Measurements from ENCODE around the gene GNAI3.

The GNAI3 gene

DNA sequence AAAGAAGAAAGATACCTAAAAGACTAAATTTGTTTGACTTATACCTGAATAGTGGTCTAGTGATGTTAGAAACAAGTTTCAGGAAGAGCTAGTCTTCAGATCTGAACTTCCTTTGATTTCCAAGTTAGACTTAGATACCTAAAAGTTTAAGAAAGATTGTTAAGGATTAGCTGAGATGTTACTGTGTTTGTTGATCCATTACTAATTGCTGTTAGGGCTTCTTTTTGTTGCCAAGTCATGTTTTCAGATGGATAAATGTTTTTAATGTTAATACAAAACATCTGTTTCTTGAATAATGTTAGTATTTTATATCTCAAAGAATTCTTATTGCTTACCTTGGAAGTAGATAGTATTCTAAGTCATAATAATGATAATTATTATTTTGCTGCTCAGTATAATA is 11.6 kb downstream of the GNAI3 start:
- no peak overlapping the region for H3K27ac ChIP-seq
- no peak overlapping the region for H3K4me3 ChIP-seq (ENCODE audit: low read depth, low read length)
- H3K9me3 ChIP-seq (ENCODE audit: severe bottlenecking) = no peaks in the 10 kb centered on the region
- no peaks in the 10 kb centered on the region for H3K27me3 ChIP-seq (ENCODE audit: insufficient read depth, low read depth, severe bottlenecking)
- TF ChIP-seq, protein P1, sequence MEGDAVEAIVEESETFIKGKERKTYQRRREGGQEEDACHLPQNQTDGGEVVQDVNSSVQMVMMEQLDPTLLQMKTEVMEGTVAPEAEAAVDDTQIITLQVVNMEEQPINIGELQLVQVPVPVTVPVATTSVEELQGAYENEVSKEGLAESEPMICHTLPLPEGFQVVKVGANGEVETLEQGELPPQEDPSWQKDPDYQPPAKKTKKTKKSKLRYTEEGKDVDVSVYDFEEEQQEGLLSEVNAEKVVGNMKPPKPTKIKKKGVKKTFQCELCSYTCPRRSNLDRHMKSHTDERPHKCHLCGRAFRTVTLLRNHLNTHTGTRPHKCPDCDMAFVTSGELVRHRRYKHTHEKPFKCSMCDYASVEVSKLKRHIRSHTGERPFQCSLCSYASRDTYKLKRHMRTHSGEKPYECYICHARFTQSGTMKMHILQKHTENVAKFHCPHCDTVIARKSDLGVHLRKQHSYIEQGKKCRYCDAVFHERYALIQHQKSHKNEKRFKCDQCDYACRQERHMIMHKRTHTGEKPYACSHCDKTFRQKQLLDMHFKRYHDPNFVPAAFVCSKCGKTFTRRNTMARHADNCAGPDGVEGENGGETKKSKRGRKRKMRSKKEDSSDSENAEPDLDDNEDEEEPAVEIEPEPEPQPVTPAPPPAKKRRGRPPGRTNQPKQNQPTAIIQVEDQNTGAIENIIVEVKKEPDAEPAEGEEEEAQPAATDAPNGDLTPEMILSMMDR (IDR thresholded peaks at IDR 0.05; ENCODE audit: low read depth, low read length) = no peak
- H3K36me3 ChIP-seq = peaks cover 6% of the 10 kb centered on the region
- no peak for DNase-seq

- Histone ChIP-seq H3K27ac (no peak overlapping the region), H3K9me3 (ENCODE audit: severe bottlenecking) (no peaks in the 10 kb centered on the region), H3K36me3 (no peaks in the 10 kb centered on the region; the same call in 1 of the 2 replicates), H3K27me3 (ENCODE audit: insufficient read depth, low read depth, severe bottlenecking) (no peaks in the 10 kb centered on the region), H3K4me3 (ENCODE audit: low read depth, low read length) (no peak overlapping the region)
- no peak for DNase-seq
- TF ChIP-seq, protein P1 (IDR thresholded peaks at IDR 0.05; ENCODE audit: low read depth, low read length) = no peak
Measured at GRCh38 chr1:109564194-109564878, 15.9 kb downstream of the GNAI3 start.

- no peak overlapping the region for H3K27ac ChIP-seq
- DNase-seq = no peak
Measured at GRCh38 chr1:109565241-109565640, 16.8 kb downstream of the GNAI3 start.

GRCh38 chr1:109566982-109567381 is 18.6 kb downstream of the GNAI3 start:
- Histone ChIP-seq H3K9me3 (ENCODE audit: severe bottlenecking) (no peaks in the 10 kb centered on the region), H3K4me3 (ENCODE audit: low read depth, low read length) (no peak overlapping the region), H3K27ac (no peak overlapping the region), H3K36me3 (no peaks in the 10 kb centered on the region; the same call in 1 of the 2 replicates), H3K27me3 (ENCODE audit: insufficient read depth, low read depth, severe bottlenecking) (no peaks in the 10 kb centered on the region)
- TF ChIP-seq, protein P1 (IDR thresholded peaks at IDR 0.05; ENCODE audit: low read depth, low read length) = no peak
- DNase-seq = no peak

More at GRCh38 chr1:109565241-109565640, 16.8 kb downstream of the GNAI3 start:
- no peaks in the 10 kb centered on the region for H3K27me3 ChIP-seq (ENCODE audit: insufficient read depth, low read depth, severe bottlenecking)
- TF ChIP-seq, protein P1 (IDR thresholded peaks at IDR 0.05; ENCODE audit: low read depth, low read length) = no peak
- H3K36me3 ChIP-seq = no peaks in the 10 kb centered on the region; the same call in 1 of the 2 replicates
- H3K9me3 ChIP-seq (ENCODE audit: severe bottlenecking) = no peaks in the 10 kb centered on the region
- H3K4me3 ChIP-seq (ENCODE audit: low read depth, low read length) = no peak overlapping the region

DNA sequence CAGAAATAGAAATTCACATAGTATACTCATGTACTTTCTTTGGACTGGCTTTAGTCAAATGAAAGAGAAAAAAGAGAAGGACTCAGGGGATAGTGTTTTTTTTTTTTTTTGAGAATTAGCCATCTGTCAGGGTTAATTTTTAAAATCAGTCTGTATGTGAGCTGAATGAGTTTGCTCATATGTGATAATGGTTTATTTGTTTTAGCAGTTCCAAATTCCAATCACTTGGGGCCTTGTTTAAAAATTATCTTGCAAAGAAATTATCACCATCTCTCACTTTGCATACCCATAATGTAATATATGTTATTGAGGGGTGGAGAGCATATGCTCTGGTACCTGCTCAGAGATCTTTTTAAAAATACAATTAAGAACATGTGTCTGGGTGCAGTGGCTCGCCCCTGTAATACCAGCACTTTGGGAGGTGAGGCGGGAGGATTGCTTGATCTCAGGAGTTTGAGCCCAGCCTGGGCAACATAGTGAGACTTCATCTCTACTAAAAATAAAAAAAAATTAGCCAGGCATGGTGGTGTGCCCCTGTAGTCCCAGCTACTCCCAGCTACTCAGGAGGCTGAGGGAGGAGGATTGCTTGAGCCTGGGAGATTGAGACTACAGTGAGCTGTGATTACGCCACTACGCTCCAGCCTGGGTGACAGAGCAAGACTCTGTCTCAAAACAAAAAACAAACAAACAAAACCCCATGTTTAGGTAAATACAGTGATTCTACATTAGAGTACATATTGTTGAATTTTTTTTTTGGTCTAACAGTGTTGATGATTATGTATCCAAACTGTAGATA is 19.7 kb downstream of the GNAI3 start:
- Histone ChIP-seq H3K27ac (no peak overlapping the region), H3K9me3 (ENCODE audit: severe bottlenecking) (no peaks in the 10 kb centered on the region), H3K36me3 (no peaks in the 10 kb centered on the region; the same call in 1 of the 2 replicates), H3K27me3 (ENCODE audit: insufficient read depth, low read depth, severe bottlenecking) (no peaks in the 10 kb centered on the region), H3K4me3 (ENCODE audit: low read depth, low read length) (no peak overlapping the region)
- TF ChIP-seq, protein P1 (IDR thresholded peaks at IDR 0.05; ENCODE audit: low read depth, low read length) = no peak
- no peak for DNase-seq
